Measurements from ENCODE around the gene PDE7B.

PDE7B gene

GRCh38 chr6:136134268-136134667, 282.8 kb downstream of the PDE7B start:
- no peak for DNase-seq (ENCODE audit: low read depth in 1 of 2, low spot score in 1 of 2)
- TF ChIP-seq REST (IDR thresholded peaks at IDR 0.05; ENCODE audit: insufficient replicate concordance, low read depth) (no peak), SPI1 (IDR thresholded peaks at IDR 0.05; ENCODE audit: borderline replicate concordance, low read depth) (no peak), POLR2AphosphoS5 (IDR thresholded peaks at IDR 0.05; ENCODE audit: low read depth) (no peak), GABPA (IDR thresholded peaks at IDR 0.05; ENCODE audit: low read depth) (no peak), CTCF (IDR thresholded peaks at IDR 0.05; ENCODE audit: insufficient read depth, low read length) (no peak)
- Histone ChIP-seq H3K27ac (replicated peaks) (no peak overlapping the region), H3K27me3 (ENCODE audit: insufficient read depth, poor library complexity, severe bottlenecking) (no peaks in the 10 kb centered on the region), H3K4me3 (replicated peaks; ENCODE audit: insufficient read depth, low read length) (no peak overlapping the region)

- no peak overlapping the region for H3K4me3 ChIP-seq (replicated peaks; ENCODE audit: insufficient read depth, low read length)
- H3K27ac ChIP-seq (replicated peaks) = no peak overlapping the region
- no peaks in the 10 kb centered on the region for H3K27me3 ChIP-seq (ENCODE audit: insufficient read depth, poor library complexity, severe bottlenecking)
- TF ChIP-seq POLR2AphosphoS5 (IDR thresholded peaks at IDR 0.05; ENCODE audit: low read depth) (no peak), REST (IDR thresholded peaks at IDR 0.05; ENCODE audit: insufficient replicate concordance, low read depth) (no peak), GABPA (IDR thresholded peaks at IDR 0.05; ENCODE audit: low read depth) (no peak), CTCF (IDR thresholded peaks at IDR 0.05; ENCODE audit: insufficient read depth, low read length) (no peak), SPI1 (IDR thresholded peaks at IDR 0.05; ENCODE audit: borderline replicate concordance, low read depth) (no peak)
- DNase-seq (ENCODE audit: low read depth in 1 of 2, low spot score in 1 of 2) = no peak
These were observed 283.2 kb downstream of the PDE7B start for GRCh38 chr6:136134751-136135150.

- H3K4me3 ChIP-seq (replicated peaks; ENCODE audit: insufficient read depth, low read length) = no peak overlapping the region
- no peak overlapping the region for H3K27ac ChIP-seq (replicated peaks)
- H3K27me3 ChIP-seq (ENCODE audit: insufficient read depth, poor library complexity, severe bottlenecking) = no peaks in the 10 kb centered on the region
- no peak for TF ChIP-seq SPI1 (IDR thresholded peaks at IDR 0.05; ENCODE audit: borderline replicate concordance, low read depth)
- TF ChIP-seq CTCF (IDR thresholded peaks at IDR 0.05; ENCODE audit: insufficient read depth, low read length) = no peak
- TF ChIP-seq POLR2AphosphoS5 (IDR thresholded peaks at IDR 0.05; ENCODE audit: low read depth) = no peak
- TF ChIP-seq REST (IDR thresholded peaks at IDR 0.05; ENCODE audit: insufficient replicate concordance, low read depth) = no peak
- no peak for TF ChIP-seq GABPA (IDR thresholded peaks at IDR 0.05; ENCODE audit: low read depth)
- no peak for DNase-seq (ENCODE audit: low read depth in 1 of 2, low spot score in 1 of 2)
These were observed 284.8 kb downstream of the PDE7B start for GRCh38 chr6:136136274-136136673.
